Liver (tissue), 2 donors: ENCODE measurements around the gene RBX1.

ENCODE experiments used
- RAD21 ChIP-seq, 2 donors: IDR thresholded peaks; 2 replicates each; pipeline ENCODE4 v1.6.1; 2016; ENCODE audit warnings: antibody characterized with exemption in 2 of 2, mild to moderate bottlenecking in 2 of 2
- YY1 ChIP-seq: IDR thresholded peaks from 2 replicates; pipeline ENCODE4 v1.6.1; 2016; ENCODE audit warnings: antibody characterized with exemption, mild to moderate bottlenecking
- TF ChIP-seq, protein P1 (sequence below): IDR thresholded peaks from 2 replicates; pipeline ENCODE4 v1.6.1; 2016; ENCODE audit warnings: antibody characterized with exemption
- donor health status: healthy.

DNA sequence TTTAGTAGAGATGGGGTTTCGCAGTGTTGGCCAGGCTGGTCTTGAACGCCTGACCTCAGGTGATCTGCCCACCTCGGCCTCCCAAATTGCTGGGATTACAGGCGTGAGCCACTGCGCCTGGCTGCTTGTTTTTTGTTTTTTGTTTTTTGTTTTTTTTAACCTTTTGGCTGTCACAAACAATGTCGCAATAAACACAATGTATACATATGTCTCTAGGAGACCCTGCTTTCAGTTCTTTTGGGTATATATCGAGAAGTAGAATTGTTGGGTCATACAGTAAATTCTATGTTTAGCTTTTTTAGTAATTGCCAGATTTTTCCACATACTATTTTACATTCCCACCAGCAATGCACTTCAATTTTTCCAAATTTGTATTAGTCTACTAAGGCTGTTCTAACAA is 28.0 kb downstream of the RBX1 start:
- TF ChIP-seq, protein P1, sequence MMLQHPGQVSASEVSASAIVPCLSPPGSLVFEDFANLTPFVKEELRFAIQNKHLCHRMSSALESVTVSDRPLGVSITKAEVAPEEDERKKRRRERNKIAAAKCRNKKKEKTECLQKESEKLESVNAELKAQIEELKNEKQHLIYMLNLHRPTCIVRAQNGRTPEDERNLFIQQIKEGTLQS = no peak
- TF ChIP-seq RAD21 (IDR thresholded peaks at IDR 0.05) (no peak), YY1 (no peak)
